Suprapubic skin (tissue), 4 donors: Measurements from ENCODE around the gene MUSK.

Experiments used
- EP300 ChIP-seq: sonication (generic); formaldehyde crosslinking; IDR thresholded peaks from one replicate; pipeline ENCODE4 v1.6.1; 2017; ENCODE audit warnings: antibody characterized with exemption
- POLR2A ChIP-seq, 2 donors: fragments of 450-650 bp; IDR thresholded peaks; one replicate each; pipeline ENCODE4 v1.6.1; 2017; ENCODE audit warnings: antibody characterized with exemption in 2 of 2, mild to moderate bottlenecking in 2 of 2, moderate library complexity in 2 of 2
- POLR2AphosphoS5 ChIP-seq, 3 donors: sonication (generic); formaldehyde crosslinking; IDR thresholded peaks; one replicate each; pipeline ENCODE4 v1.6.1; 2017; ENCODE audit warnings: antibody characterized with exemption in 3 of 3
- TF ChIP-seq, protein P1 (sequence below), 2 donors: fragments of 200-600 bp in 1 of 2; fragments of 450-650 bp in 1 of 2; sonication (generic) in 1 of 2; IDR thresholded peaks; one replicate each; pipeline ENCODE4 v1.5.1; 2016 to 2019; ENCODE audit warnings: antibody characterized with exemption in 2 of 2, mild to moderate bottlenecking in 1 of 2, moderate library complexity in 1 of 2

- TF ChIP-seq, protein P1, sequence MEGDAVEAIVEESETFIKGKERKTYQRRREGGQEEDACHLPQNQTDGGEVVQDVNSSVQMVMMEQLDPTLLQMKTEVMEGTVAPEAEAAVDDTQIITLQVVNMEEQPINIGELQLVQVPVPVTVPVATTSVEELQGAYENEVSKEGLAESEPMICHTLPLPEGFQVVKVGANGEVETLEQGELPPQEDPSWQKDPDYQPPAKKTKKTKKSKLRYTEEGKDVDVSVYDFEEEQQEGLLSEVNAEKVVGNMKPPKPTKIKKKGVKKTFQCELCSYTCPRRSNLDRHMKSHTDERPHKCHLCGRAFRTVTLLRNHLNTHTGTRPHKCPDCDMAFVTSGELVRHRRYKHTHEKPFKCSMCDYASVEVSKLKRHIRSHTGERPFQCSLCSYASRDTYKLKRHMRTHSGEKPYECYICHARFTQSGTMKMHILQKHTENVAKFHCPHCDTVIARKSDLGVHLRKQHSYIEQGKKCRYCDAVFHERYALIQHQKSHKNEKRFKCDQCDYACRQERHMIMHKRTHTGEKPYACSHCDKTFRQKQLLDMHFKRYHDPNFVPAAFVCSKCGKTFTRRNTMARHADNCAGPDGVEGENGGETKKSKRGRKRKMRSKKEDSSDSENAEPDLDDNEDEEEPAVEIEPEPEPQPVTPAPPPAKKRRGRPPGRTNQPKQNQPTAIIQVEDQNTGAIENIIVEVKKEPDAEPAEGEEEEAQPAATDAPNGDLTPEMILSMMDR (IDR thresholded peaks at IDR 0.05) = no peak
- TF ChIP-seq POLR2AphosphoS5 (IDR thresholded peaks at IDR 0.05) (no peak), POLR2A (IDR thresholded peaks at IDR 0.05) (no peak), EP300 (no peak)
These were observed 173.6 kb downstream of the MUSK start for GRCh38 chr9:110842169-110842568.
